Measurements from ENCODE around the gene GARRE1.
"Not testable (repeated sequence)": the region's sequence is repeated elsewhere in the genome, so short reads cannot be mapped to it uniquely, and the experiment has no call there.

GARRE1 gene, protein sequence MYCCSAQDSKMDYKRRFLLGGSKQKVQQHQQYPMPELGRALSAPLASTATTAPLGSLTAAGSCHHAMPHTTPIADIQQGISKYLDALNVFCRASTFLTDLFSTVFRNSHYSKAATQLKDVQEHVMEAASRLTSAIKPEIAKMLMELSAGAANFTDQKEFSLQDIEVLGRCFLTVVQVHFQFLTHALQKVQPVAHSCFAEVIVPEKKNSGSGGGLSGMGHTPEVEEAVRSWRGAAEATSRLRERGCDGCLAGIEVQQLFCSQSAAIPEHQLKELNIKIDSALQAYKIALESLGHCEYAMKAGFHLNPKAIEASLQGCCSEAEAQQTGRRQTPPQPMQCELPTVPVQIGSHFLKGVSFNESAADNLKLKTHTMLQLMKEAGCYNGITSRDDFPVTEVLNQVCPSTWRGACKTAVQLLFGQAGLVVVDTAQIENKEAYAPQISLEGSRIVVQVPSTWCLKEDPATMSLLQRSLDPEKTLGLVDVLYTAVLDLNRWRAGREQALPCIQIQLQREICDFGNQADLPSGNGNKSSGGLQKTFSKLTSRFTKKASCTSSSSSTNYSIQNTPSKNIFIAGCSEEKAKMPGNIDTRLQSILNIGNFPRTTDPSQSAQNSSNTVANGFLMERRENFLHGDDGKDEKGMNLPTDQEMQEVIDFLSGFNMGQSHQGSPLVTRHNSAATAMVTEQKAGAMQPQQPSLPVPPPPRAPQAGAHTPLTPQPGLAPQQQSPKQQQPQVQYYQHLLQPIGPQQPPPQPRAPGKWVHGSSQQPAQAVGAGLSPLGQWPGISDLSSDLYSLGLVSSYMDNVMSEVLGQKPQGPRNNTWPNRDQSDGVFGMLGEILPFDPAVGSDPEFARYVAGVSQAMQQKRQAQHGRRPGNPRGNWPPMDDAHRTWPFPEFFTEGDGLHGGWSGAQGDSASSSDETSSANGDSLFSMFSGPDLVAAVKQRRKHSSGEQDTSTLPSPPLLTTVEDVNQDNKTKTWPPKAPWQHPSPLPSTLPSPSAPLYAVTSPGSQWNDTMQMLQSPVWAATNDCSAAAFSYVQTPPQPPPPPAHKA (N-terminal part only)

DNA sequence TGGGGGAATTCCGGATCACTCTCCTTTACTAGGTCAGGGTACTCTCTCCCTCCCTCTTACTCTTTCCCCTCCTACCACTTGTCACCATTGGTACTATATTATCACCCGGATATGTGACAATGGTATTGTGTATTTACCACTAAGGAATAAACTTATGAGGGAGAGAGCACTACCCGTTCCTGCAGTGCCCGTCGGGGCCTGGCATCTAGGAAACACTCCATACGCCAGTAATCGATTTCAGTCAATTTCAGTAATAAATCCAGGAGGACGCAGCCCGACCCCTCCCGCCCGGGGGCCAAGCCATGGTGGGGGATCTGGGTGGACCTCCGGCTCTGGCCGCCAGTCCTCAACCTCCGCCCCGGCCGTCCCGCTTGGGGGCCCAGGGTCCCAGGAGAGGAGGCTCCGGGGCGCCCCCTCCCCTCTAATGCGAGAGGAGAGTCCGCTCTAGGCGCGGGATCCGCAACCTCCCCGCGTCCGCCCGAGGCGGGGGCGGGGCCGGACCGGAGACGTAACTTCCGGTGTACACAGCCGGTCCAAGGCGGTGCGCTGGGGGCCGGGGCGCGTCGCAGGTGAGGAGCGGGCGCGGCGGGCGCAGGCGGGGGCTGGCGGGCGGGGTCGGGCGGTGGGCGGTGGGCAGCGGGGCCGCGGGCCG is at the start of gene GARRE1:
TSS of gene GARRE1 (plus strand) at position 509 of the 652 bp plus-strand sequence. CDS start 45,920 bp downstream, outside the sequence.
- in situ Hi-C loops (cut with HindIII; ENCODE audit: low sequenced_read_pairs): no loop called here

DNA sequence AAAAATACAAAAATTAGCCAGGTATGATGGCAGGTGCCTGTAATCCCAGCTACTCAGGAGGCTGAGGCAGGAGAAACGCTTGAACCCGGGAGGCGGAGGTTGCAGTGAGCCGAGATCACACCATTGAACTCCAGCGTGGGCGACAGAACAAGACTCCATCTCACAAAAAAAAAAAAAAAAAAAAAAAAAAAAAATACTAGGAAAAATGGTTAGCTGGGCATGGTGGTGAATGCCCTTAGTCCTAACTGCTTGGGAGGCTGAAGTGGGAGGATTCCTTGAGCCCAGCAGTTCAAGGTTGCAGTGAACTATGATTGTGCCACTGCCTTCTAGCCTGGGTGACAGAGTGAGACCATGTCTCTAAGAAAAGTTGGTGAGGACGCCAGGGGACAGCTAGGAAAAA is 49.0 kb upstream of the GARRE1 start:
- in situ Hi-C loops (cut with HindIII; ENCODE audit: low sequenced_read_pairs): not testable (repeated sequence)

DNA sequence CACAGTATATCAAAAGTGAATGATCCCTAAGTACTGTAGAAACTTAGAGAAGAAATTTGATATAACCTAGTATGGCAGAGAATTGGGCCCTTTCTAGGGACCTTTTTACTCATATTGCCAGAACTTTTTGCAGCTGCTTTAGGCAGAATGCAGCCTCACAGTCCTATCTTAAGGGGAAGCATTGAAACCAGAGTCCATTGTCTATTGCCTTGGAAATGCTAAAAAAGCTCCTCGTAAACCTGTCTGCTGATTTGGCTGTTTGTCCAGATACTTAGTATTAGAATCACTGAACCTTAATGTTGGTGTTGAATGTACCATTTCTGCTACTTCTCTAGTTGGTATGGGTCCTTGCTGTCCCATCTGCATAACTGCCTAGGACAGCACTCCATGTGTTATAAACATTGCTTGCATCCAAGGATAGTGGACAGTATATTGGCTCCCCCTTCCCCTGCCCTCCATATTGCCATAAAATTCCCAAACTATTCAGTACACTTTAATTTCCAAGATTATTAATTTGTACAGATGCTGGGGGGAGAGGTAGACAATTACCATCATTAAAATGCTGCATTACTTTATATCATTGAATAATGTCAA is 46.0 kb upstream of the GARRE1 start:
- in situ Hi-C loops (cut with HindIII; ENCODE audit: low sequenced_read_pairs): no loop called here

DNA sequence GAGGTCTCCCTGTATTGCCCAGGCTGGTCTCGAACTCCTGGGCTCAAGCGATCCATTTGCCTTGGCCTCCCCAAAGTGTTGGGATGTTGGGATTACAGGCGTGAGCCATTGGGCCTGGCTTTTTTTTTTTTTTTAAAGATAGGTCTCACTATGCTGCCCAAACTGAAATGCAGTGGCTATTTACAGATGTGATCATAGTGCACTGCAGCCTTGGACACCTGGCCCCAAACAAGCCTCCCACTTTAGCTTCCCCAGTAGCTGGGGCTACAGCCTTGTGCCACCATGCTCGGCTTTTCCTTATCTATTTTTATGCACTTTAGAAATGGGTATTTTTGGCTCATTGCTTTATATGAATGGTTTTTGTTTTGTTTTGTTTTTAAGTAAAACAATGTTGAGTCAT is 44.6 kb upstream of the GARRE1 start:
- in situ Hi-C loops (cut with HindIII; ENCODE audit: low sequenced_read_pairs): no loop called here

DNA sequence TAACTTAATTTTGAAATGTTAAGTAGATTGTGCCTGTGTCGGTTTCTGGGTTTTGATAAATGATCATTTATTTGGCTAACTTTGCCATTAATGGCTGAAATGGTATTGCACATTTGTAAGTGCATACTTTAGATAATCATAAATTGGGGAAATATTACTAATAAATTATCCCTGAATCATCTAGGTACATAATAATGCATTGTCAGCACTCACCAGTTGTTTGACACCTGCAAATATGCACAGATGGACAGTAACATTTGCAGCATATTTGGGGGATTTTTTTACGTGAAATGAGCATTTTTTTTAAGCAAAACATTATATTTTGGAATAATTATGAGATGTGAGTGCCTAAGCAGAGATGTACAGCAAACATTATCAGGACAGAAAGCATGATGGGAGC is 41.1 kb upstream of the GARRE1 start:
- in situ Hi-C loops (cut with HindIII; ENCODE audit: low sequenced_read_pairs): no loop called here

DNA sequence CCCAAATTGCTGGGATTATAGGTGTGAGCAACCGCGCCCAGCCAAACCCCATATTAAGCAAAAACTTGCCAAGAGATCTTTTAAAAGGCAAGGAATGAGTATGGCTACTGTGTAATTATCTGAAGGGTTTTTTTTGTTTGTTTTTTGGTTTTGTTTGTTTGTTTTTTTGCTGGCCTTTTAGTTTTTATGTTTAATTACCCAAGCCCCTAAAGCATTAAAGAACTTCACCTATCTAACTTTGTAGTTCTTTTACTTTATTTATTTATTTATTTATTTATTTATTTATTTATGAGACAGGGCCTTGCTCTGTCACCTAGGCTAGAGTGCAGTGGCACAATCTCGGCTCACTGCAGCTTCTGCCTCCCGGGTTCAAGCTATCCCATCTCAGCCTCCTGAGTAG is 40.3 kb upstream of the GARRE1 start:
- in situ Hi-C loops (cut with HindIII; ENCODE audit: low sequenced_read_pairs): no loop called here

DNA sequence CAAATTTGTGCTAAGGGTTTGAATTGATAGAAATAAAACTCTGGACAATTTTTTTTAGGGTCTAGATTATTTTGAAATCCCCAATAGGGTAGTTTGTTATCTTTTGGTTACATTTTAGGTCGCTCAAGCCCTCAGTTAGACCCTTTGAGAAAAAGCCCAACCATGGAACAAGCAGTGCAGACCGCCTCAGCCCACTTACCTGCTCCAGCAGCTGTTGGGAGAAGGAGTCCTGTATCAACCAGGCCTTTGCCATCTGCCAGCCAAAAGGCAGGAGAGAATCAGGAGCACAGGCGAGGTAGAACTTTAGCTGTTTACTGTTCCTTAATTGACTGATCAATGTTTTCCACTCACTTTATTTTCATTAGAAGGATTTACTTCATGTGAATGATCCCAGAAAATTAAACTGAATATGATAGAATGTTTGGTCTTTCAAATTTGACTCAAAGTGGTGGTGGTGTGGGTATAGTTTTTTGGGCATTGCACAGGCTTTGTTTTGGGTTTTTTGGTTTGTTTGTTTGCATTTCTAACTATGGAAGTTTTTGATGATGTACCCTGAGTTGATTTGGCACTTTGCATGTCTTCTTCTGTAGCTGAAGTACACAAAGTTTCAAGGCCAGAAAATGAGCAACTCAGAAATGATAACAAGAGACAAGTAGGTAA is 39.2 kb upstream of the GARRE1 start:
- in situ Hi-C loops (cut with HindIII; ENCODE audit: low sequenced_read_pairs): no loop called here

DNA sequence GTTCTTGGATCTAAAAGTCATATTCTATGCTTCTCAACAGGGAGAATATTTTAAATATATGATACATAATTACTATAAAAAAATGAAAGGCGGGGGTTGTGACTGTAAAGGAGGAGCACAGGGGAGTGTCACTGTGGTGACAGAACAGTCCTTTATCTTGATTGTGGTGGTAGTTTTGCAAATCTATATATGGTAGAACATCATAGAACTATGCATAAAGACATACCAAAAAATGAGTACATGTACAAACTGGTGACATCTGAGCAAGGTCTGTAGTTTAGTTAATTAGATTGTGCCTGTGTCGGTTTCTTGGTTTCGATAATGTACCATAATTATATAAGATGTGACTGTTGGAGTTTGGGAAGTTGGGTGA is 38.7 kb upstream of the GARRE1 start:
- in situ Hi-C loops (cut with HindIII; ENCODE audit: low sequenced_read_pairs): no loop called here

DNA sequence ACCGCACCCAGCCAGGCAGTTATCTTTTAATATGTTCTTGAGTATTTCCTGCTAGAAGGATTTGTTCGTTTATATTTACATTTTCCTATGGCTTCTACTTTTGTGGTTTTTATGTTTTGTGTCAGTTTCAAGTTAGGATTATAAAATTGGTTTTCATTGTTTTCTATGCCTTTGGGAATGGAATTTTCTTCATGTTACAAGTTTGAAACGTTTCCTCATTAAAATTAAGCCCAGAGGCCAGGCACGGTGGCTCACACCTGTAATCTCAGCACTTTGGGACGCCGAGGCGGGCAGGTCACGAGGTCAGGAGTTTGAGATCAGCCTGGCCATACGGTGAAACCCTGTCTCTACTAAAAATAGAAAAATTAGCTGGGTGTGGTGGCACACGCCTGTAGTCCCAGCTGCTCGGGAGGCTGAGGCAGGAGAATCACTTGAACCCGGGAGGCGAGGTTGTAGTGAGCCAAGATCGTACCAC is 37.6 kb upstream of the GARRE1 start:
- in situ Hi-C loops (cut with HindIII; ENCODE audit: low sequenced_read_pairs): not testable (repeated sequence)

DNA sequence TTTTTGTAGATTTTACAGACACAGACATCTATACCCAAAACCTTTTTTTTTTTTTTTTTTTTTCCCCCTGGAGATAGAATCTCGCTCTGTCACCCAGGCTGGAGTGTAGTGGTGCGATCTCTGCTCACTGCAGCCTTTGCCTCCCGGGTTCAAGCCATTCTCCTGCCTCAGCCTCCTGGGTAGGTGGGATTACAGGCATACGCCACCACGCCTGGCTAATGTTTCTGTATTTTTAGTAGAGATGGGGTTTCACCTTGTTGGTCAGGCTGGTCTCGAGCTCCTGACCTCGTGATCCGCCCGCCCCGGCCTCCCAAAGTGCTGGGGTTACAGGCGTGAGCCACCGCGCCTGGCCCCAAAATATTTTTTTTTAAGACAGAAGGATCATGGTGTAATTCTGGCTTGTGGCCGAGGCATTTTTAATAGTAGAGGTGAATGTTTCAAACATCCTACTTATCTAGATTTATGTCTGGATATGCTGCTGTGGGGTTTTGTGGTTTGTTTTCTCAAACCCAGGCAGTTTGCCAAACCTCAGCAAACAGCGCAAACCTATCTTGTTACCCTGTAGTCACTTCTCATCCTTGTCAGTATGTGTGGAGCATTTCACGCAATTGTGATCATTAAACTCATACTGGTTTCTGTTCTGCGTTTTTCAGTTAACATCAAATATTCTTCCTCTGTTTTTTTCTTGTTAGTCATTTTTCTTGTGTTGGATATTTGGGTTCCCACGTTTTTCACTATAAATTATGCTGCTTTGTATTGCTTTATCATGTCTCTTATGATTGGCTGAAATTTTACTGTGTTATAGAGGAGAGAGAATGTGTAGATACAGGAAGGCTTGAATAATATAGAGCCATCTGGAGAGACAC is 36.2 kb upstream of the GARRE1 start:
- in situ Hi-C loops (cut with HindIII; ENCODE audit: low sequenced_read_pairs): no loop called here

DNA sequence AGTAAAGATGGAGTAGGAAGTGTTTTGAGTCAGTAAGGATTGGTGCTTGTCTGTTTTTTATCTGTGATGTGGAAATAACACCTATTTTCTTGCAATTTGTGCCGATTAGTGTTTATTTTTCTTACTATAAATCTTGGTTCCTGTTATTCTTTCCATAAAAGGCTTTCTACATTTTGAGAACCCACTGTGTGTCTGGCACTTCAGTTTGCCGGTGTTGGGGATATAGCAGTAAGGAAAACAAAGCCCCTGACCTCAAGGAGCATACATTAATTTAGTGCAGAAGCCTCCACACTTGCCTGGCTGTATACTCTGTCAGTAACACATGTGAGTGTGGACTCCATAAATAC is 35.6 kb upstream of the GARRE1 start:
- in situ Hi-C loops (cut with HindIII; ENCODE audit: low sequenced_read_pairs): no loop called here

DNA sequence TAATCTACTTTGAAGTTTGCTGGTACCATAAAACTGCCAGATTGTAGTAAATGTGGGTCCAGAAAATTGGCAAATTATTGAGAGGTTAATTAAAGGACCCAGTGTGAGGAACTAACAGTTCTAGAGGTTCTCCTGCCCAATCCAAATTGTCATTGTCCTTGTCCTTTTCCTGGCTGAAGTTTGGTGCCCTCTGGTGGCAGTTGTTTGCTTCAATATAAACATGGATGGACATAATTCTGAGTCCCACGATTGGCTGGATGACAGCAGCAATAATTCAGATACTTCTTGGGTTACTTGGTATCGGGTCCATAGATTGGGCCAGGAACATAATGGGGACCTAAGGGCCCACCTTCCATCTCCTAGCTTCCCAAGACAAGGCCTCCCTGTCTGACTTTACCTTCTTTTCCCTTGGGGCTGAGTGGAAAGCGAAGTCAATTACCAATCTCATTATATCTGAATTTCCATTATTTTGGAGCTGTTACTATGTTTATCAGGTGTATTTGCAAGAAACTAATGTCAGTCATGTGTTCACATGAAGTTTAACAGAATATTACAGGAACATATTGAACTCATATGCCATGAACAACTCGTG is 33.8 kb upstream of the GARRE1 start:
- in situ Hi-C loops (cut with HindIII; ENCODE audit: low sequenced_read_pairs): no loop called here

DNA sequence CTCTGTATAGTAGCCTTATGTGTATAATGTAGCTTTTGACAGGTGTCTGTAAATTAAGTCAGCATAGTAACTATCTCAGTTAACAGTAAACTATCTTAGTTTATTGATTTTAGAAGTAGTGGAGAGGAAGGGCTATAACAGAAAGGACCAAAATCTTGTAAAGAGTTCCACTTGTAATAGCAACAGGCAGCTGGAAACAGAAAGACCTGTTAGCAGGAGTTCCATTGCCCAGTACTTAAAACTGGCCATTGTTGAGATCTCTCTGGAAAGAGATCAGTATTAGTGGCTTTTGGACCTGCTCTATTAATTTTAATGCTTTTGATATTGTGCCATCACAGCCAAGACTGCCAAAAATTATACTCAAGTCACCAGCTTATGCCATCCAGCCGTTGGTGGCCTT is 32.0 kb upstream of the GARRE1 start:
- in situ Hi-C loops (cut with HindIII; ENCODE audit: low sequenced_read_pairs): no loop called here

DNA sequence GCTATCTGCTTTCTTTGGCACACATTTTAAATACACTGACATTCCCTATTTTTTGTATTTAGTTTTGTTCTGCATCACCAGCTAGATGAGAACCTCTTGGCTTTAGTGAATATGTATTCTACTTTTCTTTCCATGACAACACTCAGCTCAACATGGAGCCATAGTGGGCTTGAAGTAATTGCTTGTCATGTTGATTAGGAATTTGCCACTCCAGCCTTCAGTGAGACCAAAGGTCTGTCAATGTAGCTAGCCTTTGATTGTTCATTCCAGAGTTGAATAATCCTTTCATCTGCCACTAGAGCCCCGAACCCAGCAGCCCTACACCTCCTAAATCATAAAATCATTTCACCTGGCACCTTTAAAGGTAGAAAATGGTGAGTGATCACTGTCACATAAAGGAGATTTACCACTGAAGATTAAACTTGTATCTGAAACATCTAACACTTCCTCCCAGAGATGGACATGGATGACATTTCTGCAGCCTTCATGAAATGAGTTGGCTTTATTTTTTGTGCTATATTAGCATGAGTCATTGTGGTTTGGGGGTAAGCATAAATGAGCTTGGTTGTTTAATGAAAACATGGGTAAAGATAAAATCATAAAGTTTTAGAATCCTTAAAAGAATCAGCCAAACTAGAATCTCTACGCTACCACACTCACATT is 29.2 kb upstream of the GARRE1 start:
- in situ Hi-C loops (cut with HindIII; ENCODE audit: low sequenced_read_pairs): no loop called here

DNA sequence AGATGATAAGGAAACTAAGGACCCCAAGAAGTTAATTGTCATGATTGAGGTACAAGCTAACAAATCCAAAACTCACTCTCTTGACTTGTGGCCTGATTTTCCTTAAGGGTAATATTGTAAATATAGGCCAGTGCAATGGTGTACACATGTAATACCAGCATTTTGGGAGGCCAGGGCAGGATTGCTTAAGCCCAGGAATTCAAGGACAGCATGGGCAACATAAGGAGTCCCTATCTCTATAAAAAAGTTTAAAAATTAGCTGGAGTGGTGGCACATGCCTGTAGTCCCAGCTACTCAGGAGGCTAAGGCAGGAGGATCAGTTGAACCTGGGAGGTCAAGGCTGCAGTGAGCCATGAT is 28.7 kb upstream of the GARRE1 start:
- in situ Hi-C loops (cut with HindIII; ENCODE audit: low sequenced_read_pairs): no loop called here

DNA sequence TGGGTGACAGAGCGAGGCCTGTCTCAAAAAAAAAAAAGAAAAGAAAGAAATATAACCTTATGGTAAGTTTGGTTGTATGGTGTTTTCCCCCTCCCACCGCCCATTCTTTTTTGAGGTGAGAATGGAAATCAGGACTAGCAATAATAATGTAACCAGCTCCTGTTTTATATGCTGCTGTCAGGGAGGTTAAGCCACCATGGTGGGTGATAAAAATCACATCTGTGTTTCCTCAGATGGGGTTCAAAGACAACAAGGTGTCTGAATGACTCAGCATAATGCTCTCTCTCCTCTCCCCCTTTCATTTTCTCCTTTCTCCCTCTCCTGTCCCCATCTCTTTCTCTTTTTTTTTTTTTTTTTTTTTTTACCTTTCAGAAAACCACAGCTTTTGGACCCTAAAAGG is 28.3 kb upstream of the GARRE1 start:
- in situ Hi-C loops (cut with HindIII; ENCODE audit: low sequenced_read_pairs): no loop called here

DNA sequence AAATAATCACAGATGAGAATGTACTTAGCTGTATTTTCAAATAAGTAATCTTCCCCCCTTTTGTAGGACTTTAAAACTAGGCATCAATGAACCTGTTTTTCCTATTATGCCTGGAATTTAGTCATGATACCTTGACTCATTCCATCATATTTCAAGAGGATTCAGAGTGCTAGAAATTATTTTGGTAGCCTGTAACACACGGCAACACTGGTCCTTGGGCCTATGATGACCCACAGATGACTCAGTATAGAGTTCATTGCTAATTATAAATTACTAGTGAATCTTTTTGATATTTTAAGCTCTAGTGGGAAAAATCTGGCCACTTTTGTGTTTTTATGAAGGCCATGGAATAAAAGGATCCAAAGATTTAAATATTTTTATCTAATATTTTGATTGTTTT is 26.0 kb upstream of the GARRE1 start:
- in situ Hi-C loops (cut with HindIII; ENCODE audit: low sequenced_read_pairs): no loop called here

DNA sequence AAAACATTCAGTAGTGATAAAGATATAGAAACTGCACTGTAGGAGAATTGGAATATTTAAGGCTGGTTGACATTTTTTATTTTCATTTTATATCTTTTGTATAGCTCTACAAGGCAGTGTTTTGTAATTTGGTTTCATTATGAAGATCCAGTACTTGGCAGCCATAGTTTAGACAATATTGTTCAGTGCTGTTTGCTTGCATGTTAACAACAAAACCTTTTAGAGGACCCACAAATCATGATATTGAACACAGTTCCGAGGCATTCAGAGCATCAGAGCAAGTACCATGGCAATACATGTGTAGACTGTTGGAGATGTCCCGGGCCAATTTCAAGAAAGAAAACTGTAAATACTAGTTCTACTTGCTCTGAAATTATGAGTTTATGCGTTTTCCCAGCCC is 25.6 kb upstream of the GARRE1 start:
- in situ Hi-C loops (cut with HindIII; ENCODE audit: low sequenced_read_pairs): no loop called here
